ENCODE data around the gene MIB1. TPM values are rescaled to one million over a fixed set of nuclear protein-coding genes. Genes with fewer than 3 reads are reported as not detected.
A peak's percentile ranks its signal among the peaks of the same experiment; 100 is the strongest.

Gene MIB1
- total RNA-seq, 2 experiments from 2014 or later = 34.6 to 37.4 TPM

GRCh38 chr18:21742315-21742687 is 1.7 kb downstream of the MIB1 start:
- TF ChIP-seq CTCF (IDR thresholded peaks at IDR 0.05) = no peak
- Mint-ChIP-seq H3K36me3 (ENCODE audit: low read depth) (no peaks in the 10 kb centered on the region), H3K4me1 (ENCODE audit: low read depth) (peaks cover 45% of the 10 kb centered on the region), H3K9me3 (no peaks in the 10 kb centered on the region), H3K27ac (peak overlapping the region; percentile 71), H3K4me3 (peak overlapping the region; percentile 82), H3K27me3 (no peaks in the 10 kb centered on the region)
- intact Hi-C loops (cut with micrococcal nuclease) = loop anchor here (5.0 kb wide), 2 partner anchors 35 to 130 kb away; partner anchors contain the start of gene SNRPD1
- POLR2A ChIA-PET = interaction anchor here (2.2 kb wide), 1 partner anchor 38 kb away, joined by 6 read pairs; the partner anchor contains the start of gene ABHD3
- peak; percentile 23 for DNase-seq
- no peak for ATAC-seq
- CTCF ChIA-PET = interaction anchor here (0.7 to 1.2 kb wide), 4 partner anchors 78 to 142 kb away, joined by 3 to 6 read pairs (median 3); partner anchors contain the start of gene ESCO1

- H3K36me3 Mint-ChIP-seq (ENCODE audit: low read depth) = no peaks in the 10 kb centered on the region
- no peaks in the 10 kb centered on the region for H3K9me3 Mint-ChIP-seq
- H3K27ac Mint-ChIP-seq = peak overlapping the region; percentile 30
- ChIA-PET CTCF (interaction anchor here (1.0 to 1.2 kb wide), 3 partner anchors 130 to 143 kb away, joined by 3 to 6 read pairs (median 3); partner anchors contain the start of gene ESCO1), POLR2A (interaction anchor here (2.2 kb wide), 1 partner anchor 39 kb away, joined by 6 read pairs; the partner anchor contains the start of gene ABHD3)
- no peak for TF ChIP-seq CTCF (IDR thresholded peaks at IDR 0.05)
- H3K4me3 Mint-ChIP-seq = peak overlapping the region; percentile 82
- H3K27me3 Mint-ChIP-seq = no peaks in the 10 kb centered on the region
- intact Hi-C loops (cut with micrococcal nuclease) = loop anchor here (5.0 kb wide), 2 partner anchors 36 to 131 kb away; partner anchors contain the start of gene SNRPD1
- peaks cover 55% of the 10 kb centered on the region for H3K4me1 Mint-ChIP-seq (ENCODE audit: low read depth)
- ATAC-seq (no peak), DNase-seq (no peak)
Observed at GRCh38 chr18:21743166-21743832, 2.7 kb downstream of the MIB1 start.

GRCh38 chr18:21745231-21745630 is 4.6 kb downstream of the MIB1 start:
- ATAC-seq (no peak), DNase-seq (no peak)
- H3K9me3 Mint-ChIP-seq = no peaks in the 10 kb centered on the region
- no peak overlapping the region for H3K27ac Mint-ChIP-seq
- no peak for TF ChIP-seq CTCF (IDR thresholded peaks at IDR 0.05)
- no peaks in the 10 kb centered on the region for H3K36me3 Mint-ChIP-seq (ENCODE audit: low read depth)
- ChIA-PET POLR2A (no interaction called here), CTCF (no interaction called here)
- peaks cover 50% of the 10 kb centered on the region for H3K4me1 Mint-ChIP-seq (ENCODE audit: low read depth)
- no peaks in the 10 kb centered on the region for H3K27me3 Mint-ChIP-seq
- H3K4me3 Mint-ChIP-seq = no peak overlapping the region
- intact Hi-C loops (cut with micrococcal nuclease) = no loop called here

- ATAC-seq (no peak), DNase-seq (no peak)
- POLR2A ChIA-PET = no interaction called here
- Mint-ChIP-seq H3K27me3 (no peaks in the 10 kb centered on the region), H3K4me1 (ENCODE audit: low read depth) (peaks cover 50% of the 10 kb centered on the region), H3K4me3 (no peak overlapping the region), H3K27ac (no peak overlapping the region), H3K9me3 (no peaks in the 10 kb centered on the region), H3K36me3 (ENCODE audit: low read depth) (no peaks in the 10 kb centered on the region)
- no peak for TF ChIP-seq CTCF (IDR thresholded peaks at IDR 0.05)
- intact Hi-C loops (cut with micrococcal nuclease) = no loop called here
- CTCF ChIA-PET = no interaction called here
Observed at GRCh38 chr18:21747268-21747667, 6.7 kb downstream of the MIB1 start.

Data from activated CD8-positive, alpha-beta T cell treated with anti-CD3 and anti-CD28 coated beads for 36 hours (primary cell).